ENCODE data around the gene HADH.
A peak's percentile ranks its signal among the peaks of the same experiment; 100 is the strongest.
"Not testable (repeated sequence)": the region's sequence is repeated elsewhere in the genome, so short reads cannot be mapped to it uniquely, and the experiment has no call there.

HADH gene

GRCh38 chr4:108006361-108006760 lies 16.7 kb downstream of the HADH start:
- H3K36me3 ChIP-seq (ENCODE audit: control insufficient read depth in 5 of 5, insufficient read depth in 5 of 5, low read length in 5 of 5), result peaks cover 3 to 12% (median 7%) of the 10 kb centered on the region in 5 donors
- H3K27ac ChIP-seq (ENCODE audit: low read depth, low read length), result peak overlapping the region; percentile 32
- H3K9me3 ChIP-seq (ENCODE audit: control insufficient read depth in 5 of 5, low read length in 5 of 5), result no peaks in the 10 kb centered on the region
- H3K27me3 ChIP-seq (ENCODE audit: control insufficient read depth in 5 of 5, insufficient read depth in 4 of 5, low read length in 5 of 5), result no peaks in the 10 kb centered on the region
- no peak overlapping the region for H3K9ac ChIP-seq (ENCODE audit: low read length in 5 of 5)
- peaks cover 0 to 46% (median 20%) of the 10 kb centered on the region in 5 donors for H3K4me1 ChIP-seq (ENCODE audit: control insufficient read depth in 5 of 5, insufficient read depth in 5 of 5, low read length in 5 of 5)
- H3K4me3 ChIP-seq (ENCODE audit: low read depth in 1 of 5, low read length in 5 of 5), result no peak overlapping the region

- Histone ChIP-seq H3K9me3 (ENCODE audit: control insufficient read depth in 5 of 5, low read length in 5 of 5) (no peaks in the 10 kb centered on the region), H3K9ac (ENCODE audit: low read length in 5 of 5) (no peak overlapping the region), H3K27ac (ENCODE audit: low read depth, low read length) (peak overlapping the region; percentile 80), H3K4me3 (ENCODE audit: low read depth in 1 of 5, low read length in 5 of 5) (no peak overlapping the region), H3K4me1 (ENCODE audit: control insufficient read depth in 5 of 5, insufficient read depth in 5 of 5, low read length in 5 of 5) (peaks cover 0 to 46% (median 20%) of the 10 kb centered on the region in 5 donors), H3K27me3 (ENCODE audit: control insufficient read depth in 5 of 5, insufficient read depth in 4 of 5, low read length in 5 of 5) (no peaks in the 10 kb centered on the region), H3K36me3 (ENCODE audit: control insufficient read depth in 5 of 5, insufficient read depth in 5 of 5, low read length in 5 of 5) (peaks cover 6 to 16% (median 9%) of the 10 kb centered on the region in 5 donors)
These were observed 18.3 kb downstream of the HADH start for GRCh38 chr4:108007984-108008383.

- Histone ChIP-seq H3K4me3 (ENCODE audit: low read depth in 1 of 5, low read length in 5 of 5) (no peak overlapping the region), H3K4me1 (ENCODE audit: control insufficient read depth in 5 of 5, insufficient read depth in 5 of 5, low read length in 5 of 5) (peaks cover 0 to 42% (median 19%) of the 10 kb centered on the region in 5 donors), H3K9ac (ENCODE audit: low read length in 5 of 5) (peak overlapping the region in 2 of 5 donors; percentile 34 to 39)
These were observed 19.0 kb downstream of the HADH start for GRCh38 chr4:108008721-108009120.

GRCh38 chr4:108010167-108010566 lies 20.5 kb downstream of the HADH start:
- H3K4me3 ChIP-seq (ENCODE audit: low read depth in 1 of 5, low read length in 5 of 5), result no peak overlapping the region
- peak overlapping the region; percentile 80 for H3K27ac ChIP-seq (ENCODE audit: low read depth, low read length)
- H3K9ac ChIP-seq (ENCODE audit: low read length in 5 of 5), result no peak overlapping the region
- H3K4me1 ChIP-seq (ENCODE audit: control insufficient read depth in 5 of 5, insufficient read depth in 5 of 5, low read length in 5 of 5), result peaks cover 0 to 35% (median 13%) of the 10 kb centered on the region in 5 donors
- peaks cover 16 to 36% (median 26%) of the 10 kb centered on the region in 5 donors for H3K36me3 ChIP-seq (ENCODE audit: control insufficient read depth in 5 of 5, insufficient read depth in 5 of 5, low read length in 5 of 5)
- H3K9me3 ChIP-seq (ENCODE audit: control insufficient read depth in 5 of 5, low read length in 5 of 5), result no peaks in the 10 kb centered on the region
- no peaks in the 10 kb centered on the region for H3K27me3 ChIP-seq (ENCODE audit: control insufficient read depth in 5 of 5, insufficient read depth in 4 of 5, low read length in 5 of 5)

More at GRCh38 chr4:108008721-108009120, 19.0 kb downstream of the HADH start:
- no peaks in the 10 kb centered on the region for H3K27me3 ChIP-seq (ENCODE audit: control insufficient read depth in 5 of 5, insufficient read depth in 4 of 5, low read length in 5 of 5)
- H3K9me3 ChIP-seq (ENCODE audit: control insufficient read depth in 5 of 5, low read length in 5 of 5), result no peaks in the 10 kb centered on the region
- H3K27ac ChIP-seq (ENCODE audit: low read depth, low read length), result peak overlapping the region; percentile 80
- H3K36me3 ChIP-seq (ENCODE audit: control insufficient read depth in 5 of 5, insufficient read depth in 5 of 5, low read length in 5 of 5), result peaks cover 6 to 22% (median 14%) of the 10 kb centered on the region in 5 donors

GRCh38 chr4:108012382-108012781 lies 22.7 kb downstream of the HADH start:
- not testable (repeated sequence) for H3K9me3 ChIP-seq (ENCODE audit: control insufficient read depth in 5 of 5, low read length in 5 of 5); H3K9ac ChIP-seq (ENCODE audit: low read length in 5 of 5); H3K4me3 ChIP-seq (ENCODE audit: low read depth in 1 of 5, low read length in 5 of 5); H3K27ac ChIP-seq (ENCODE audit: low read depth, low read length); H3K27me3 ChIP-seq (ENCODE audit: control insufficient read depth in 5 of 5, insufficient read depth in 4 of 5, low read length in 5 of 5)
- Histone ChIP-seq H3K36me3 (ENCODE audit: control insufficient read depth in 5 of 5, insufficient read depth in 5 of 5, low read length in 5 of 5) (peaks cover 32 to 58% (median 48%) of the 10 kb centered on the region in 5 donors), H3K4me1 (ENCODE audit: control insufficient read depth in 5 of 5, insufficient read depth in 5 of 5, low read length in 5 of 5) (peaks cover 0 to 34% (median 15%) of the 10 kb centered on the region in 5 donors)

- Histone ChIP-seq H3K4me1 (ENCODE audit: control insufficient read depth in 5 of 5, insufficient read depth in 5 of 5, low read length in 5 of 5) (peaks cover 0 to 27% (median 15%) of the 10 kb centered on the region in 5 donors), H3K36me3 (ENCODE audit: control insufficient read depth in 5 of 5, insufficient read depth in 5 of 5, low read length in 5 of 5) (peaks cover 32 to 65% (median 55%) of the 10 kb centered on the region in 5 donors), H3K9me3 (ENCODE audit: control insufficient read depth in 5 of 5, low read length in 5 of 5) (no peaks in the 10 kb centered on the region), H3K4me3 (ENCODE audit: low read depth in 1 of 5, low read length in 5 of 5) (no peak overlapping the region), H3K27me3 (ENCODE audit: control insufficient read depth in 5 of 5, insufficient read depth in 4 of 5, low read length in 5 of 5) (no peaks in the 10 kb centered on the region), H3K27ac (ENCODE audit: low read depth, low read length) (no peak overlapping the region), H3K9ac (ENCODE audit: low read length in 5 of 5) (peak overlapping the region in 1 of 5 donors; percentile 29)
These were observed 23.6 kb downstream of the HADH start for GRCh38 chr4:108013327-108013726.

GRCh38 chr4:108013955-108014354 lies 24.3 kb downstream of the HADH start:
- peaks cover 32 to 67% (median 55%) of the 10 kb centered on the region in 5 donors for H3K36me3 ChIP-seq (ENCODE audit: control insufficient read depth in 5 of 5, insufficient read depth in 5 of 5, low read length in 5 of 5)
- peaks cover 0 to 22% (median 12%) of the 10 kb centered on the region in 5 donors for H3K4me1 ChIP-seq (ENCODE audit: control insufficient read depth in 5 of 5, insufficient read depth in 5 of 5, low read length in 5 of 5)
- H3K9ac ChIP-seq (ENCODE audit: low read length in 5 of 5), result peak overlapping the region in 1 of 5 donors; percentile 29
- no peak overlapping the region for H3K27ac ChIP-seq (ENCODE audit: low read depth, low read length)
- H3K27me3 ChIP-seq (ENCODE audit: control insufficient read depth in 5 of 5, insufficient read depth in 4 of 5, low read length in 5 of 5), result no peaks in the 10 kb centered on the region
- no peaks in the 10 kb centered on the region for H3K9me3 ChIP-seq (ENCODE audit: control insufficient read depth in 5 of 5, low read length in 5 of 5)
- H3K4me3 ChIP-seq (ENCODE audit: low read depth in 1 of 5, low read length in 5 of 5), result no peak overlapping the region

- Histone ChIP-seq H3K36me3 (ENCODE audit: control insufficient read depth in 5 of 5, insufficient read depth in 5 of 5, low read length in 5 of 5) (peaks cover 38 to 91% (median 74%) of the 10 kb centered on the region in 5 donors), H3K4me3 (ENCODE audit: low read depth in 1 of 5, low read length in 5 of 5) (no peak overlapping the region), H3K27me3 (ENCODE audit: control insufficient read depth in 5 of 5, insufficient read depth in 4 of 5, low read length in 5 of 5) (no peaks in the 10 kb centered on the region), H3K4me1 (ENCODE audit: control insufficient read depth in 5 of 5, insufficient read depth in 5 of 5, low read length in 5 of 5) (peaks cover 0 to 13% (median 10%) of the 10 kb centered on the region in 5 donors), H3K27ac (ENCODE audit: low read depth, low read length) (peak overlapping the region; percentile 30), H3K9ac (ENCODE audit: low read length in 5 of 5) (peak overlapping the region in 1 of 5 donors; percentile 22), H3K9me3 (ENCODE audit: control insufficient read depth in 5 of 5, low read length in 5 of 5) (no peaks in the 10 kb centered on the region)
These were observed 28.6 kb downstream of the HADH start for GRCh38 chr4:108018040-108018883.

- Histone ChIP-seq H3K27ac (ENCODE audit: low read depth, low read length) (peak overlapping the region; percentile 30), H3K9ac (ENCODE audit: low read length in 5 of 5) (peak overlapping the region in 1 of 5 donors; percentile 22), H3K27me3 (ENCODE audit: control insufficient read depth in 5 of 5, insufficient read depth in 4 of 5, low read length in 5 of 5) (no peaks in the 10 kb centered on the region), H3K4me1 (ENCODE audit: control insufficient read depth in 5 of 5, insufficient read depth in 5 of 5, low read length in 5 of 5) (peaks cover 0 to 12% (median 10%) of the 10 kb centered on the region in 5 donors), H3K36me3 (ENCODE audit: control insufficient read depth in 5 of 5, insufficient read depth in 5 of 5, low read length in 5 of 5) (peaks cover 40 to 91% (median 75%) of the 10 kb centered on the region in 5 donors), H3K9me3 (ENCODE audit: control insufficient read depth in 5 of 5, low read length in 5 of 5) (no peaks in the 10 kb centered on the region), H3K4me3 (ENCODE audit: low read depth in 1 of 5, low read length in 5 of 5) (no peak overlapping the region)
These were observed 29.1 kb downstream of the HADH start for GRCh38 chr4:108018884-108019187.

- Histone ChIP-seq H3K9me3 (ENCODE audit: control insufficient read depth in 5 of 5, low read length in 5 of 5) (no peaks in the 10 kb centered on the region), H3K36me3 (ENCODE audit: control insufficient read depth in 5 of 5, insufficient read depth in 5 of 5, low read length in 5 of 5) (peaks cover 50 to 98% (median 88%) of the 10 kb centered on the region in 5 donors), H3K4me1 (ENCODE audit: control insufficient read depth in 5 of 5, insufficient read depth in 5 of 5, low read length in 5 of 5) (no peaks in the 10 kb centered on the region), H3K9ac (ENCODE audit: low read length in 5 of 5) (no peak overlapping the region), H3K27ac (ENCODE audit: low read depth, low read length) (no peak overlapping the region), H3K4me3 (ENCODE audit: low read depth in 1 of 5, low read length in 5 of 5) (no peak overlapping the region), H3K27me3 (ENCODE audit: control insufficient read depth in 5 of 5, insufficient read depth in 4 of 5, low read length in 5 of 5) (no peaks in the 10 kb centered on the region)
These were observed 34.6 kb downstream of the HADH start for GRCh38 chr4:108024085-108024877.
